Right kidney (tissue), 1 donor: ENCODE measurements around the gene XPNPEP1.
A peak's percentile ranks its signal among the peaks of the same experiment; 100 is the strongest.
"Not testable (repeated sequence)": the region's sequence is repeated elsewhere in the genome, so short reads cannot be mapped to it uniquely, and the experiment has no call there.

Experiments used
- DNase-seq: peaks from one replicate; pipeline ENCODE4 v3.0.0-alpha.2; 2016

Gene XPNPEP1

GRCh38 chr10:109924967-109925620 lies 1.8 kb upstream of the XPNPEP1 start:
- no peak for DNase-seq

GRCh38 chr10:109924087-109924486 lies 776 bp upstream of the XPNPEP1 start:
- peak; percentile 34 for DNase-seq

GRCh38 chr10:109922358-109922975 lies 844 bp downstream of the XPNPEP1 start:
- DNase-seq, result no peak

GRCh38 chr10:109920016-109920415 lies 3.3 kb downstream of the XPNPEP1 start:
- DNase-seq, result no peak

- DNase-seq, result no peak
Measured at GRCh38 chr10:109919220-109919619, 4.1 kb downstream of the XPNPEP1 start.

- DNase-seq, result not testable (repeated sequence)
Measured at GRCh38 chr10:109918707-109919106, 4.6 kb downstream of the XPNPEP1 start.

GRCh38 chr10:109915566-109915965 lies 7.7 kb downstream of the XPNPEP1 start:
- no peak for DNase-seq

- DNase-seq, result no peak
Measured at GRCh38 chr10:109914966-109915365, 8.3 kb downstream of the XPNPEP1 start.

GRCh38 chr10:109913306-109913892 lies 9.9 kb downstream of the XPNPEP1 start:
- DNase-seq, result no peak

- no peak for DNase-seq
Measured at GRCh38 chr10:109912335-109913281, 10.7 kb downstream of the XPNPEP1 start.

GRCh38 chr10:109911903-109912302 lies 11.4 kb downstream of the XPNPEP1 start:
- DNase-seq, result no peak

- DNase-seq, result no peak
Measured at GRCh38 chr10:109906316-109906715, 17.0 kb downstream of the XPNPEP1 start.

- DNase-seq, result no peak
Measured at GRCh38 chr10:109904397-109904796, 18.9 kb downstream of the XPNPEP1 start.

GRCh38 chr10:109902992-109903947 lies 20.0 kb downstream of the XPNPEP1 start:
- no peak for DNase-seq

- DNase-seq, result no peak
Measured at GRCh38 chr10:109899356-109900331, 23.7 kb downstream of the XPNPEP1 start.

- no peak for DNase-seq
Measured at GRCh38 chr10:109898666-109899355, 24.5 kb downstream of the XPNPEP1 start.

- no peak for DNase-seq
Measured at GRCh38 chr10:109898007-109898406, 25.3 kb downstream of the XPNPEP1 start.

GRCh38 chr10:109895848-109896247 lies 27.5 kb downstream of the XPNPEP1 start:
- DNase-seq, result no peak

- DNase-seq, result no peak
Measured at GRCh38 chr10:109895095-109895818, 28.1 kb downstream of the XPNPEP1 start.
